Metanephros (tissue), 2 donors: ENCODE measurements around the gene PLD6. TPM values are rescaled to one million over a fixed set of nuclear protein-coding genes. Genes with fewer than 3 reads are reported as not detected.

Experiments
- small RNA-seq: library from RNA; depleted of rRNA; stranded (forward); fragments of <200 nt; gene quantifications from one replicate; pipeline ENCODE3, GENCODE V24; 2014; ENCODE audit warnings: low replicate concordance
- total RNA-seq: library from RNA; depleted of rRNA; stranded (reverse); fragments of >200 nt; gene quantifications from one replicate; pipeline ENCODE4 v1.2.3, GENCODE V29; 2014

The PLD6 gene
- total RNA-seq: 4.6 TPM

GRCh38 chr17:17206124-17206912, at the start of gene PLD6:
TSS of gene PLD6 (minus strand) at chr17:17206333. CDS start at chr17:17206286, 47 bp downstream.

GRCh38 chr17:17237026-17237799, 31.1 kb upstream of the PLD6 start, which contains the start of gene FLCN:
TSS of gene FLCN (minus strand) at chr17:17237168. CDS start at chr17:17228137, 9,031 bp downstream.

Small RNAs within 50 kb of the gene (small RNA-seq; reads per million reads assigned to genes)
- not detected for gene RNU6-767P

Other genes starting within 250 kb of the PLD6 start
- gene TNFRSF13B, start 234.2 kb downstream of the PLD6 start, total RNA-seq: not detected
- gene MPRIP, start 163.9 kb downstream of the PLD6 start, total RNA-seq: 134 TPM
- gene FLCN, start 30.8 kb upstream of the PLD6 start, total RNA-seq: 85.7 TPM
- gene COPS3, start 74.9 kb upstream of the PLD6 start, total RNA-seq: 51.6 TPM
- 5.9 TPM for gene NT5M, start 97.0 kb upstream of the PLD6 start, total RNA-seq